ENCODE data around the gene IQCB1. TPM values are rescaled to one million over a fixed set of nuclear protein-coding genes. Genes with fewer than 3 reads are reported as not detected.
"Not testable (repeated sequence)": the region's sequence is repeated elsewhere in the genome, so short reads cannot be mapped to it uniquely, and the experiment has no call there.

The IQCB1 gene
- total RNA-seq, 1 experiment from 2014 or later: 62.8 TPM

GRCh38 chr3:121752261-121752660 lies 82.6 kb downstream of the IQCB1 start:
- H2AFZ ChIP-seq (ENCODE audit: low read length): no peak overlapping the region
- no peaks in the 10 kb centered on the region for H3K27me3 ChIP-seq (ENCODE audit: low read length)
- no peak overlapping the region for H3K4me3 ChIP-seq (ENCODE audit: low read length)
- peaks cover 9% of the 10 kb centered on the region; the same call in 1 of the 2 replicates for H4K20me1 ChIP-seq (ENCODE audit: insufficient read depth, low read depth, low read length)
- H3K27ac ChIP-seq (ENCODE audit: low read length): no peak overlapping the region
- H3K79me2 ChIP-seq (ENCODE audit: low read length): peaks cover 29% of the 10 kb centered on the region
- no peak for DNase-seq
- peaks cover 38% of the 10 kb centered on the region for H3K4me1 ChIP-seq (ENCODE audit: low read length)
- H3K9me3 ChIP-seq (ENCODE audit: low read length): no peaks in the 10 kb centered on the region
- no peak overlapping the region for H3K4me2 ChIP-seq (ENCODE audit: low read depth, low read length, poor library complexity, severe bottlenecking)
- H3K9me2 ChIP-seq (replicated peaks; ENCODE audit: insufficient read depth, low read length): no peaks in the 10 kb centered on the region
- no peaks in the 10 kb centered on the region for H3K36me3 ChIP-seq (ENCODE audit: insufficient read depth, low read length)
- H3K9ac ChIP-seq (ENCODE audit: low read length): no peak overlapping the region

GRCh38 chr3:121750087-121750415 lies 84.8 kb downstream of the IQCB1 start:
- Histone ChIP-seq H3K36me3 (ENCODE audit: insufficient read depth, low read length) (no peaks in the 10 kb centered on the region), H3K4me3 (ENCODE audit: low read length) (peak overlapping the region; percentile 82), H3K27ac (ENCODE audit: low read length) (peak overlapping the region; percentile 24; the same call in 1 of the 2 replicates), H3K27me3 (ENCODE audit: low read length) (no peaks in the 10 kb centered on the region), H4K20me1 (ENCODE audit: insufficient read depth, low read depth, low read length) (peaks cover 9% of the 10 kb centered on the region; the same call in 1 of the 2 replicates), H3K4me1 (ENCODE audit: low read length) (peaks cover 33% of the 10 kb centered on the region), H3K9me2 (replicated peaks; ENCODE audit: insufficient read depth, low read length) (no peaks in the 10 kb centered on the region), H3K79me2 (ENCODE audit: low read length) (peaks cover 44% of the 10 kb centered on the region), H2AFZ (ENCODE audit: low read length) (no peak overlapping the region), H3K4me2 (ENCODE audit: low read depth, low read length, poor library complexity, severe bottlenecking) (peak overlapping the region; percentile 78), H3K9ac (ENCODE audit: low read length) (peak overlapping the region; percentile 80), H3K9me3 (ENCODE audit: low read length) (no peaks in the 10 kb centered on the region)
- no peak for DNase-seq

- peak within 1 kb of the TSS; percentile 93 for H3K4me3 ChIP-seq (ENCODE audit: low read length)
- no peaks in the 10 kb centered on the region for H3K9me3 ChIP-seq (ENCODE audit: low read length)
- H3K36me3 ChIP-seq (ENCODE audit: insufficient read depth, low read length): no peaks in the 10 kb centered on the region
- peaks cover 50% of the 10 kb centered on the region for H3K79me2 ChIP-seq (ENCODE audit: low read length)
- peak within 1 kb of the TSS; percentile 57 for H3K27ac ChIP-seq (ENCODE audit: low read length)
- no peaks in the 10 kb centered on the region for H3K9me2 ChIP-seq (replicated peaks; ENCODE audit: insufficient read depth, low read length)
- peak within 1 kb of the TSS; percentile 61; the same call in 1 of the 2 replicates for H2AFZ ChIP-seq (ENCODE audit: low read length)
- H3K4me1 ChIP-seq (ENCODE audit: low read length): peaks cover 33% of the 10 kb centered on the region
- H3K27me3 ChIP-seq (ENCODE audit: low read length): no peaks in the 10 kb centered on the region
- H4K20me1 ChIP-seq (ENCODE audit: insufficient read depth, low read depth, low read length): peaks cover 9% of the 10 kb centered on the region; the same call in 1 of the 2 replicates
- peak; percentile 99 for DNase-seq
- peak within 1 kb of the TSS; percentile 87 for H3K9ac ChIP-seq (ENCODE audit: low read length)
- peak within 1 kb of the TSS; percentile 96 for H3K4me2 ChIP-seq (ENCODE audit: low read depth, low read length, poor library complexity, severe bottlenecking)
These were observed 85.4 kb downstream of the IQCB1 start, which contains the start of gene GOLGB1 for GRCh38 chr3:121749276-121750086. Gene GOLGB1, minus strand, starts transcription at chr3:121749741. Its CDS starts 18,770 bp downstream, at chr3:121730971.

GRCh38 chr3:121748680-121749275 lies 86.1 kb downstream of the IQCB1 start:
- peak; percentile 84 for DNase-seq
- Histone ChIP-seq H3K9ac (ENCODE audit: low read length) (peak overlapping the region; percentile 87), H3K36me3 (ENCODE audit: insufficient read depth, low read length) (no peaks in the 10 kb centered on the region; the same call in 1 of the 2 replicates), H2AFZ (ENCODE audit: low read length) (peak overlapping the region; percentile 61; the same call in 1 of the 2 replicates), H3K9me3 (ENCODE audit: low read length) (no peaks in the 10 kb centered on the region), H3K4me3 (ENCODE audit: low read length) (peak overlapping the region; percentile 93), H4K20me1 (ENCODE audit: insufficient read depth, low read depth, low read length) (peaks cover 9% of the 10 kb centered on the region; the same call in 1 of the 2 replicates), H3K4me2 (ENCODE audit: low read depth, low read length, poor library complexity, severe bottlenecking) (peak overlapping the region; percentile 96), H3K27ac (ENCODE audit: low read length) (peak overlapping the region; percentile 57), H3K27me3 (ENCODE audit: low read length) (no peaks in the 10 kb centered on the region), H3K4me1 (ENCODE audit: low read length) (peaks cover 33% of the 10 kb centered on the region), H3K79me2 (ENCODE audit: low read length) (peaks cover 55% of the 10 kb centered on the region), H3K9me2 (replicated peaks; ENCODE audit: insufficient read depth, low read length) (no peaks in the 10 kb centered on the region)

- Histone ChIP-seq H4K20me1 (ENCODE audit: insufficient read depth, low read depth, low read length) (peaks cover 9% of the 10 kb centered on the region; the same call in 1 of the 2 replicates), H3K9ac (ENCODE audit: low read length) (peak overlapping the region; percentile 87)
These were observed 86.9 kb downstream of the IQCB1 start for GRCh38 chr3:121747976-121748375.

GRCh38 chr3:121743106-121743505 lies 91.8 kb downstream of the IQCB1 start:
- not testable (repeated sequence) for H3K9me2 ChIP-seq (replicated peaks; ENCODE audit: insufficient read depth, low read length); H2AFZ ChIP-seq (ENCODE audit: low read length); H3K9me3 ChIP-seq (ENCODE audit: low read length); H3K4me3 ChIP-seq (ENCODE audit: low read length); H3K4me2 ChIP-seq (ENCODE audit: low read depth, low read length, poor library complexity, severe bottlenecking); H3K36me3 ChIP-seq (ENCODE audit: insufficient read depth, low read length); DNase-seq; H4K20me1 ChIP-seq (ENCODE audit: insufficient read depth, low read depth, low read length); H3K27me3 ChIP-seq (ENCODE audit: low read length); H3K9ac ChIP-seq (ENCODE audit: low read length); H3K27ac ChIP-seq (ENCODE audit: low read length)
- H3K79me2 ChIP-seq (ENCODE audit: low read length): peaks cover 87% of the 10 kb centered on the region
- peaks cover 26% of the 10 kb centered on the region for H3K4me1 ChIP-seq (ENCODE audit: low read length)

More at GRCh38 chr3:121747976-121748375, 86.9 kb downstream of the IQCB1 start:
- peak overlapping the region; percentile 93 for H3K4me3 ChIP-seq (ENCODE audit: low read length)
- H3K27me3 ChIP-seq (ENCODE audit: low read length): no peaks in the 10 kb centered on the region
- H3K4me1 ChIP-seq (ENCODE audit: low read length): peaks cover 33% of the 10 kb centered on the region
- H3K27ac ChIP-seq (ENCODE audit: low read length): no peak overlapping the region
- no peaks in the 10 kb centered on the region for H3K9me2 ChIP-seq (replicated peaks; ENCODE audit: insufficient read depth, low read length)
- H3K9me3 ChIP-seq (ENCODE audit: low read length): no peaks in the 10 kb centered on the region
- peaks cover 63% of the 10 kb centered on the region for H3K79me2 ChIP-seq (ENCODE audit: low read length)
- H3K36me3 ChIP-seq (ENCODE audit: insufficient read depth, low read length): no peaks in the 10 kb centered on the region; the same call in 1 of the 2 replicates
- no peak overlapping the region for H2AFZ ChIP-seq (ENCODE audit: low read length)
- H3K4me2 ChIP-seq (ENCODE audit: low read depth, low read length, poor library complexity, severe bottlenecking): peak overlapping the region; percentile 96
- no peak for DNase-seq

- no peak overlapping the region for H3K4me2 ChIP-seq (ENCODE audit: low read depth, low read length, poor library complexity, severe bottlenecking)
- no peak overlapping the region for H3K9ac ChIP-seq (ENCODE audit: low read length)
- no peak overlapping the region for H2AFZ ChIP-seq (ENCODE audit: low read length)
- H3K27me3 ChIP-seq (ENCODE audit: low read length): no peaks in the 10 kb centered on the region
- H3K9me2 ChIP-seq (replicated peaks; ENCODE audit: insufficient read depth, low read length): no peaks in the 10 kb centered on the region
- no peaks in the 10 kb centered on the region; the same call in 1 of the 2 replicates for H3K36me3 ChIP-seq (ENCODE audit: insufficient read depth, low read length)
- no peak for DNase-seq
- no peak overlapping the region for H3K27ac ChIP-seq (ENCODE audit: low read length)
- no peaks in the 10 kb centered on the region for H3K9me3 ChIP-seq (ENCODE audit: low read length)
- H3K4me1 ChIP-seq (ENCODE audit: low read length): peaks cover 22% of the 10 kb centered on the region
- no peak overlapping the region for H3K4me3 ChIP-seq (ENCODE audit: low read length)
- peaks cover 91% of the 10 kb centered on the region for H3K79me2 ChIP-seq (ENCODE audit: low read length)
- H4K20me1 ChIP-seq (ENCODE audit: insufficient read depth, low read depth, low read length): no peaks in the 10 kb centered on the region
These were observed 94.0 kb downstream of the IQCB1 start for GRCh38 chr3:121740896-121741295.

- H3K9me2 ChIP-seq (replicated peaks; ENCODE audit: insufficient read depth, low read length): no peaks in the 10 kb centered on the region
- H3K9me3 ChIP-seq (ENCODE audit: low read length): no peaks in the 10 kb centered on the region
- no peak overlapping the region for H2AFZ ChIP-seq (ENCODE audit: low read length)
- DNase-seq: no peak
- H3K4me3 ChIP-seq (ENCODE audit: low read length): no peak overlapping the region
- H3K27me3 ChIP-seq (ENCODE audit: low read length): no peaks in the 10 kb centered on the region
- H3K4me1 ChIP-seq (ENCODE audit: low read length): peaks cover 22% of the 10 kb centered on the region
- H3K36me3 ChIP-seq (ENCODE audit: insufficient read depth, low read length): no peaks in the 10 kb centered on the region; the same call in 1 of the 2 replicates
- no peak overlapping the region for H3K4me2 ChIP-seq (ENCODE audit: low read depth, low read length, poor library complexity, severe bottlenecking)
- H3K27ac ChIP-seq (ENCODE audit: low read length): no peak overlapping the region
- no peak overlapping the region for H3K9ac ChIP-seq (ENCODE audit: low read length)
- no peaks in the 10 kb centered on the region for H4K20me1 ChIP-seq (ENCODE audit: insufficient read depth, low read depth, low read length)
- peaks cover 93% of the 10 kb centered on the region for H3K79me2 ChIP-seq (ENCODE audit: low read length)
These were observed 95.0 kb downstream of the IQCB1 start for GRCh38 chr3:121739902-121740301.
